Measurements from ENCODE around the gene EEF2KMT.
"Not testable (repeated sequence)": the region's sequence is repeated elsewhere in the genome, so short reads cannot be mapped to it uniquely, and the experiment has no call there.

DNA sequence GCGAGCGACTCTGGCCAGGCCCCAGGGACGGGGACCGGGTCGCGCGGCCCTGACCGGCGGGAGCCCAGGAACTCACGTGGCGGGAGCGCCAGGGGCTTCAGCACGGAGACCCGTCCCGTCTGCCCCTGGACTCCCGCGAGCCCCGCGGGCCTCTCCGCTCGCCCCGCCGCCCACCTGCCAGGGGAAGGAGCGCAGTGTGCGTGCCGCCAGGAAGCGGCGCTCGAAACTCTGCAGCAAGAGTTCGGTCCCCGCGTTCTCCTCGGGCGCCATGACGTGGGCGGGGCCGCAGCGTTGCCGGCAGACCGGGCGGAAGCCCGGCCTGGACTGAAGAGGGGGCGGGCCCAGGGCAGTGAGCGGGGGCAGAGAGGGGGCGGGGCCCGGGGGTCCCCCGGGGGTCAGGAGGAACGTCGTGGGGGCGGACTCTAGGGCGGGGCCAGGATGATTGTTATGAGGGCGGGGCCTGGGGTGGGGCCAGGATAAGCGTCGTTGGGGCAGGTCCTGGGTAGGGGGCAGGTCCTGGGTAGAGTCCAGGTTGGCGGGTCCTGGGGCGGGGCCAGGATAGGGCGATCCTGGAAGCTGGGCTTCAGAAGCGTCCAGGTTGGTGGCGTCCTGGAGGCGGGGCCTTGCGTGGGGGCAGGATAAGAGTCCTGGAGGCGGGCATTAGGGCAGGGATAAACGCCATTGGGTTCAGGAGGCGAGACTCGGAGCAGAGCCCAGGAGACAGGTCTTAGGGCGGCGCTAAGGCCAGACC, at the start of gene EEF2KMT:
- TF ChIP-seq POLR2A (IDR thresholded peaks at IDR 0.05; ENCODE audit: low read depth, low read length); POLR2AphosphoS5 (IDR thresholded peaks at IDR 0.05; ENCODE audit: low read depth, low read length); SPI1 (IDR thresholded peaks at IDR 0.05; ENCODE audit: low read depth, low read length); POU2F2 (IDR thresholded peaks at IDR 0.05; ENCODE audit: low read depth, low read length); PAX5 (IDR thresholded peaks at IDR 0.05; ENCODE audit: insufficient read depth, low read length, severe bottlenecking): not testable (repeated sequence)
- peak; percentile 19; the same call in 1 of the 2 replicates for TF ChIP-seq TAF1 (IDR thresholded peaks at IDR 0.05; ENCODE audit: low read depth, low read length)

Data from GM12891 (cell line).